ENCODE data around the gene PXDC1. TPM values are rescaled to one million over a fixed set of nuclear protein-coding genes. Genes with fewer than 3 reads are reported as not detected.
"Not testable (repeated sequence)": the region's sequence is repeated elsewhere in the genome, so short reads cannot be mapped to it uniquely, and the experiment has no call there.

The PXDC1 gene
- total and polyA plus RNA-seq, 4 donors, result 21.0 to 53.8 (median 43.3) TPM

GRCh38 chr6:3677351-3677750, 74.2 kb downstream of the PXDC1 start:
- not testable (repeated sequence) for H3K4me3 ChIP-seq; H3K36me3 ChIP-seq (ENCODE audit: control insufficient read depth in 4 of 4, insufficient read depth in 4 of 4, low read length in 4 of 4); ATAC-seq (ENCODE audit: insufficient read depth, low FRiP score); DNase-seq; H3K27ac ChIP-seq (ENCODE audit: low read depth in 1 of 2, low read length in 1 of 2); H3K27me3 ChIP-seq (ENCODE audit: control insufficient read depth in 3 of 3, insufficient read depth in 3 of 3, low read length in 2 of 3); H3K9ac ChIP-seq (ENCODE audit: insufficient read depth in 1 of 2, low read length in 2 of 2); H3K4me1 ChIP-seq (ENCODE audit: control insufficient read depth in 5 of 5, insufficient read depth in 5 of 5, low read length in 5 of 5)
- WGBS, 2 donors, result 42 to 71% methylated on average over 1 of the region's 1 CpG
- peaks cover 0 to 13% (median 0%) of the 10 kb centered on the region in 4 donors for H3K9me3 ChIP-seq (ENCODE audit: control insufficient read depth in 4 of 4, insufficient read depth in 3 of 4, low read length in 3 of 4)

Small RNA genes lying within 50 kb of the gene (small RNA-seq; reads per million reads assigned to genes)
- not detected for gene AL033523.1 (ENCODE audit: low replicate concordance)

Other genes starting within 250 kb of the PXDC1 start
- gene FAM50B, start 97.7 kb upstream of the PXDC1 start, total RNA-seq, result 10 to 100 TPM; 11.3 to 15.8 TPM
- gene FAM50B, start 97.7 kb upstream of the PXDC1 start, polyA plus RNA-seq, result 10 to 100 TPM in 1 of 2 donors, 1 to 10 TPM in 1; 7.1 to 11.2 TPM

Measured in lung (tissue), 11 donors.